Coronary artery (tissue), 2 donors: ENCODE data around the gene KLHL6.
"Not testable (repeated sequence)": the region's sequence is repeated elsewhere in the genome, so short reads cannot be mapped to it uniquely, and the experiment has no call there.

Experiments used
- DNase-seq: peaks from one replicate; pipeline ENCODE4 v3.0.0-alpha.2; 2017; ENCODE audit warnings: low spot score
- H3K27ac ChIP-seq, 2 donors: fragments of 200-600 bp; sonication (generic); one replicate each; pipeline ENCODE4 v1.5.1; 2016 to 2019
- H3K4me3 ChIP-seq: fragments of 200-600 bp; sonication (generic); 2 replicates; pipeline ENCODE4 v1.5.1; 2016; ENCODE audit warnings: mild to moderate bottlenecking, moderate library complexity
- TF ChIP-seq, protein P1 (sequence below): fragments of 200-600 bp; sonication (generic); IDR thresholded peaks from one replicate; pipeline ENCODE4 v1.5.1; 2019; ENCODE audit warnings: antibody characterized with exemption

KLHL6 gene

DNA sequence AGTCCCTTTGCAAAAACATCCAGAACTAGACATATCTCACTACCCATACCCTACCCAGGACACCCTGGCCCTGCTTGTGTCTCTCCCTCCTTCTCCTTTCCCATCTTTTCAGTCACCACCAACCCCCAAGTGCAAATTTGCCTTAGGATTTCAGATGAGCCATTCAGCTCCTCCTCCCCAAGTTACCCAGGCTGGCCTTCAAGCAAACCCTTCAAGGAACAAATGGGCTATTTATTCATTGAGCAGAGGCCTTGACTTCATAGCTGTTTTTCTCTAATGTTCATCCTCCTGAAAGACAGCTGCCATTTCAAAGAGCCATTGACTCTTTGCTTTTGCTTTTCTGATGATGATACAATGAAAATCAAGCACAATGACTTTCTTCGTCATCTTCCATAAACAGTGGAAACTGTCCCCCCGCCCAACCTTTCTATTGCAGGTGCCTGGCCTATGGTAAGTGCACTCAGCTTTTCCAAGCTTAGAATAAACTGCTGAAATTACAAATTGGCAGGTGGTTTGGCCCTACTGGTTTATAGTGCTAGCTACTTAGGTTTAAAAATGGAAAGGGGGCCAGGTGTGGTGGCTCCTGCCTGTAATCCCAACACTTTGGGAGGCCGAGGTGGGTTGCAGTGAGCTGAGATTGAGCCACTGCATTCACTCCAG is 26.1 kb upstream of the KLHL6 start:
- no peak overlapping the region for H3K27ac ChIP-seq
- TF ChIP-seq, protein P1, sequence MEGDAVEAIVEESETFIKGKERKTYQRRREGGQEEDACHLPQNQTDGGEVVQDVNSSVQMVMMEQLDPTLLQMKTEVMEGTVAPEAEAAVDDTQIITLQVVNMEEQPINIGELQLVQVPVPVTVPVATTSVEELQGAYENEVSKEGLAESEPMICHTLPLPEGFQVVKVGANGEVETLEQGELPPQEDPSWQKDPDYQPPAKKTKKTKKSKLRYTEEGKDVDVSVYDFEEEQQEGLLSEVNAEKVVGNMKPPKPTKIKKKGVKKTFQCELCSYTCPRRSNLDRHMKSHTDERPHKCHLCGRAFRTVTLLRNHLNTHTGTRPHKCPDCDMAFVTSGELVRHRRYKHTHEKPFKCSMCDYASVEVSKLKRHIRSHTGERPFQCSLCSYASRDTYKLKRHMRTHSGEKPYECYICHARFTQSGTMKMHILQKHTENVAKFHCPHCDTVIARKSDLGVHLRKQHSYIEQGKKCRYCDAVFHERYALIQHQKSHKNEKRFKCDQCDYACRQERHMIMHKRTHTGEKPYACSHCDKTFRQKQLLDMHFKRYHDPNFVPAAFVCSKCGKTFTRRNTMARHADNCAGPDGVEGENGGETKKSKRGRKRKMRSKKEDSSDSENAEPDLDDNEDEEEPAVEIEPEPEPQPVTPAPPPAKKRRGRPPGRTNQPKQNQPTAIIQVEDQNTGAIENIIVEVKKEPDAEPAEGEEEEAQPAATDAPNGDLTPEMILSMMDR: no peak
- no peak for DNase-seq
- no peak overlapping the region for H3K4me3 ChIP-seq

DNA sequence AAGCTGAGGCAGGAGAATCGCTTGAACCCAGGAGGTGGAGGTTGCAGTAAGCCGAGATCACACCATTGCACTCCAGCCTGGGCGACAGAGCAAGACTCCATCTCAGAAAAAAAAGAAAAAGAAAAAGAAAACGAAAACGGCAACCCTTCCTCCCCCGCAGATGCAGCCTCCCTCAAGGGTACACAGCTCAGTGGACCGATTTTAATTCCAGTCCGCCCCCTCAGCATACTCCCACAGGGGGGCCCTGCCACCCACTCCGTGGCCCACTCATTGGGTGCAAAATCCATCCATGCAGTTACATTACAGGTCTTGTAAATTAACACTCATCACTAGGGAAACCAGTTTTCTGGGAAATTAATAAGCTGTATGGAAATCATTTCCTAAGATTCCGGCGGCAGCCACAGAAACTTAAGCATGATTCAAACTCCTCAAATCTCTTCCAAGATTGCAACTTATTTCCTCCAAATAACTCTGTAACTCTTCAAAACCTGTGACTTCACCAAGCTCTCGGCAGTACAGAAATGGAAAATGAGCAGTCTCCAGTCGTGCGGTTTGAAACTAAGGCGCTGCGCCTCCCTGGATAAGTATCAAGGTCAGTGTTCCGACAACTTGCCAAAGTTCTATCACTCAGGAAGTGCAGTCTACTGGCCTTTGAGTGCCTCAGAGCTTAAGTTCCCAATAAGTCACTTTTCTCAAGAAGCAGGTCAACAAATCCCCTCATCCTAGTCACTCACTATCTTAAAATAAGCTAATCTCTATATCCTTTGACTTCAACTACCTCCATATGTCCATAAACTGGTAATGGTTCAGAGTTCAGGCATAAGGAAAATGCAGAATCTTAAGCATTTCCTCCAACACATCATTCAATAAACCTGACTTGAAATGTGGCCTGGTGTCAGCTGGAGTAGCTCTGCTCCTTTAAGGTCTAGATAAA is 24.7 kb upstream of the KLHL6 start:
- H3K4me3 ChIP-seq: peak overlapping the region; percentile 46
- peak overlapping the region in 1 of 2 donors; percentile 31 for H3K27ac ChIP-seq
- DNase-seq: no peak

GRCh38 chr3:183578179-183578578 is 22.7 kb upstream of the KLHL6 start:
- no peak for DNase-seq
- TF ChIP-seq, protein P1: no peak
- no peak overlapping the region for H3K4me3 ChIP-seq
- no peak overlapping the region for H3K27ac ChIP-seq

More for the DNA sequence above, 24.7 kb upstream of the KLHL6 start:
- TF ChIP-seq, protein P1: no peak

- DNase-seq: no peak
These were observed 21.8 kb upstream of the KLHL6 start for GRCh38 chr3:183577346-183577745.

GRCh38 chr3:183576487-183577107 is 21.1 kb upstream of the KLHL6 start:
- Histone ChIP-seq H3K27ac (no peak overlapping the region), H3K4me3 (no peak overlapping the region)
- TF ChIP-seq, protein P1: no peak
- DNase-seq: no peak

More at GRCh38 chr3:183577346-183577745, 21.8 kb upstream of the KLHL6 start:
- TF ChIP-seq, protein P1: no peak
- Histone ChIP-seq H3K27ac (no peak overlapping the region), H3K4me3 (no peak overlapping the region)

- TF ChIP-seq, protein P1: no peak
- no peak overlapping the region for H3K27ac ChIP-seq
- H3K4me3 ChIP-seq: no peak overlapping the region
- DNase-seq: no peak
These were observed 17.4 kb upstream of the KLHL6 start for GRCh38 chr3:183572935-183573334.

DNA sequence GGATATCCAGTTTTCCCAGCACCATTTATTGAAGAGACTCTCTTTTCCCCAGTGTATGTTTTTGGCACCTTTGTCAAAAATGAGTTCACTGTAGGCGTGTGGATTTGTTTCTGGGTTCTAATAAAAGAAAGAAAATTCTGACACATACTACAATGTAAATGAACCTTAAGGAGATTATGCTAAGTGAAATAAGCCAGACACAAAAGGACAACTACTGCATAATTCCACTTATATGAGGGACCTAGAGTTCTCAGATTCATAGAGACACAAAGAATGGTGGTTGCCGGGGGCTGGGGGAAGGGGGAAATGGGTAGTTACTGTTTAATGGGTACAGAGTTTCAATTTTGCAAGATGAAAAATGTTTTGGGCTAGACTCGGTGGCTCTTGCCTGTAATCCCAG is 14.7 kb upstream of the KLHL6 start:
- DNase-seq, H3K27ac ChIP-seq, H3K4me3 ChIP-seq: not testable (repeated sequence)
